ENCODE results near the gene ANAPC15. TPM values are rescaled to one million over a fixed set of nuclear protein-coding genes. Genes with fewer than 3 reads are reported as not detected.

ANAPC15 gene
- total and polyA plus RNA-seq, 2 donors (not counting 3 experiments of a cell fraction or from before 2014, with no cell fraction given): 67.0 to 70.5 TPM

GRCh38 chr11:72105888-72106287 lies 6.6 kb downstream of the ANAPC15 start, which contains the start of gene TOMT:
TOMT (plus strand) TSS chr11:72105924; CDS start chr11:72105952, 28 bp downstream.
- no peaks in the 10 kb centered on the region for H4K20me1 ChIP-seq (replicated peaks; ENCODE audit: control insufficient read depth, extremely low read depth, insufficient read depth, low read length)
- intact Hi-C loops (cut with micrococcal nuclease) (no loop called here), dilution Hi-C loops (cut with MboI; ENCODE audit: extremely low pct_ligation_motif_present, low sequenced_read_pairs) (no loop called here)
- no peaks in the 10 kb centered on the region for H3K9me1 ChIP-seq (replicated peaks; ENCODE audit: control insufficient read depth, extremely low read depth, insufficient read depth, low read length)
- H3K9ac ChIP-seq (replicated peaks; ENCODE audit: extremely low read depth, insufficient read depth, low read length): no peak within 1 kb of the TSS
- H3K27me3 ChIP-seq (ENCODE audit: control insufficient read depth in 2 of 2, insufficient read depth in 2 of 2, low read length in 2 of 2): no peaks in the 10 kb centered on the region
- ChIA-PET POLR2A (no interaction called here), CTCF (interaction anchor here (0.7 to 2.0 kb wide), 3 partner anchors 38 to 84 kb away, joined by 3 to 13 read pairs (median 7); no protein-coding TSS in a partner anchor)
- peaks cover 18% of the 10 kb centered on the region for H3K4me1 ChIP-seq (ENCODE audit: control insufficient read depth, extremely low read depth, insufficient read depth, low read length)
- H3K4me3 ChIP-seq (replicated peaks in 1 of 3; ENCODE audit: insufficient read depth in 1 of 3, low read depth in 1 of 3, low read length in 3 of 3): no peak within 1 kb of the TSS
- H2AFZ ChIP-seq (ENCODE audit: low read depth, low read length): no peak within 1 kb of the TSS
- TF ChIP-seq POLR2AphosphoS5 (IDR thresholded peaks at IDR 0.05; ENCODE audit: insufficient read depth, low read depth, low read length) (no peak), MYC (IDR thresholded peaks at IDR 0.05; ENCODE audit: low read depth, low read length) (no peak), GATA2 (IDR thresholded peaks at IDR 0.05; ENCODE audit: insufficient read depth, insufficient read length, low read depth, low read length) (no peak), MAX (IDR thresholded peaks at IDR 0.05; ENCODE audit: insufficient read depth, insufficient read length) (no peak), FOS (IDR thresholded peaks at IDR 0.05; ENCODE audit: borderline replicate concordance, insufficient read depth, low read length) (no peak), EZH2 (IDR thresholded peaks at IDR 0.05; ENCODE audit: borderline replicate concordance, low read depth, low read length, severe bottlenecking) (no peak), POLR2A (IDR thresholded peaks at IDR 0.05; ENCODE audit: low read depth, low read length) (no peak), JUN (IDR thresholded peaks at IDR 0.05; ENCODE audit: borderline replicate concordance, insufficient read depth, insufficient read length, low read depth) (no peak)
- TF ChIP-seq, protein P1, sequence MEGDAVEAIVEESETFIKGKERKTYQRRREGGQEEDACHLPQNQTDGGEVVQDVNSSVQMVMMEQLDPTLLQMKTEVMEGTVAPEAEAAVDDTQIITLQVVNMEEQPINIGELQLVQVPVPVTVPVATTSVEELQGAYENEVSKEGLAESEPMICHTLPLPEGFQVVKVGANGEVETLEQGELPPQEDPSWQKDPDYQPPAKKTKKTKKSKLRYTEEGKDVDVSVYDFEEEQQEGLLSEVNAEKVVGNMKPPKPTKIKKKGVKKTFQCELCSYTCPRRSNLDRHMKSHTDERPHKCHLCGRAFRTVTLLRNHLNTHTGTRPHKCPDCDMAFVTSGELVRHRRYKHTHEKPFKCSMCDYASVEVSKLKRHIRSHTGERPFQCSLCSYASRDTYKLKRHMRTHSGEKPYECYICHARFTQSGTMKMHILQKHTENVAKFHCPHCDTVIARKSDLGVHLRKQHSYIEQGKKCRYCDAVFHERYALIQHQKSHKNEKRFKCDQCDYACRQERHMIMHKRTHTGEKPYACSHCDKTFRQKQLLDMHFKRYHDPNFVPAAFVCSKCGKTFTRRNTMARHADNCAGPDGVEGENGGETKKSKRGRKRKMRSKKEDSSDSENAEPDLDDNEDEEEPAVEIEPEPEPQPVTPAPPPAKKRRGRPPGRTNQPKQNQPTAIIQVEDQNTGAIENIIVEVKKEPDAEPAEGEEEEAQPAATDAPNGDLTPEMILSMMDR (IDR thresholded peaks at IDR 0.05; ENCODE audit: extremely low read depth in 1 of 2, insufficient read depth in 1 of 2, low read depth in 1 of 2, low read length in 2 of 2): no peak
- H3K9me3 ChIP-seq (replicated peaks; ENCODE audit: control insufficient read depth, insufficient read depth, low read length): no peaks in the 10 kb centered on the region
- H3K79me2 ChIP-seq (ENCODE audit: control insufficient read depth, insufficient read depth, low read length): peaks cover 21% of the 10 kb centered on the region
- no TSS peak for BruUV-seq (replicated peaks)
- H3K27ac ChIP-seq (ENCODE audit: insufficient read depth, low read depth, low read length): no peak within 1 kb of the TSS
- H3K4me2 ChIP-seq (ENCODE audit: insufficient read depth, low read length): no peak within 1 kb of the TSS
- no peaks in the 10 kb centered on the region for H3K36me3 ChIP-seq (ENCODE audit: control insufficient read depth in 2 of 2, extremely low read depth in 1 of 2, insufficient read depth in 2 of 2, low read length in 2 of 2)
- FAIRE-seq (no peak), DNase-seq (ENCODE audit: low read depth, low spot score) (no peak)

Measured in endothelial cell of umbilical vein (primary cell).